Measurements from ENCODE around the gene TMEM256.

- no peak for TF ChIP-seq POLR2AphosphoS5 (IDR thresholded peaks at IDR 0.05)
- no peak for TF ChIP-seq CTCF (IDR thresholded peaks at IDR 0.05)
- TF ChIP-seq POLR2A (IDR thresholded peaks at IDR 0.05; ENCODE audit: low read depth): no peak
- TF ChIP-seq EP300 (IDR thresholded peaks at IDR 0.05): no peak
Measured at GRCh38 chr17:7413346-7413985, 9.6 kb upstream of the TMEM256 start.
